Ascending aorta (tissue), 2 donors: Measurements from ENCODE around the gene ITSN1. TPM values are rescaled to one million over a fixed set of nuclear protein-coding genes. Genes with fewer than 3 reads are reported as not detected.

ENCODE experiments used
- DNase-seq, 2 donors: peaks; one replicate each; pipeline ENCODE4 v3.0.0-alpha.2; 2019; ENCODE audit warnings: low spot score in 2 of 2
- H3K27ac ChIP-seq, 2 donors: fragments of 200-600 bp; sonication (generic); one replicate each; pipeline ENCODE4 v1.5.1; 2016 to 2017; ENCODE audit warnings: mild to moderate bottlenecking in 1 of 2
- H3K27me3 ChIP-seq: fragments of 200-600 bp; sonication (generic); one replicate; pipeline ENCODE4 v1.5.1; 2017
- H3K36me3 ChIP-seq, 2 donors: fragments of 200-600 bp; sonication (generic); one replicate each; pipeline ENCODE4 v1.5.1; 2016
- H3K4me1 ChIP-seq, 2 donors: fragments of 200-600 bp; sonication (generic); one replicate each; pipeline ENCODE4 v1.5.1; 2016 to 2017; ENCODE audit warnings: mild to moderate bottlenecking in 1 of 2
- H3K4me3 ChIP-seq, 2 donors: fragments of 200-600 bp; sonication (generic); one replicate each; pipeline ENCODE4 v1.5.1; 2016 to 2017; ENCODE audit warnings: mild to moderate bottlenecking in 1 of 2
- H3K9me3 ChIP-seq, 2 donors: fragments of 200-600 bp; sonication (generic); one replicate each; pipeline ENCODE4 v1.5.1; 2016
- CTCF ChIP-seq, 3 experiments: fragments of 200-600 bp in 2 of 3; fragments of 450-650 bp in 1 of 3; sonication (generic) in 2 of 3; IDR thresholded peaks; one replicate each; pipeline ENCODE4 v1.5.1; 2016 to 2019; ENCODE audit warnings: antibody characterized with exemption in 3 of 3, mild to moderate bottlenecking in 1 of 3, moderate library complexity in 1 of 3
- intact Hi-C: fragments of 100-400 bp; cut with DNase I; formaldehyde crosslinking; loops from one replicate; pipeline ENCODE4 v1.15.1; 2023
- total RNA-seq: library from RNA; depleted of rRNA; stranded (reverse); fragments of >200 nt; gene quantifications from one replicate; pipeline ENCODE4 v1.1.0, GENCODE V29; 2016

ITSN1 gene
- total RNA-seq, 1 donor from 2014 or later, result 95.0 TPM

DNA sequence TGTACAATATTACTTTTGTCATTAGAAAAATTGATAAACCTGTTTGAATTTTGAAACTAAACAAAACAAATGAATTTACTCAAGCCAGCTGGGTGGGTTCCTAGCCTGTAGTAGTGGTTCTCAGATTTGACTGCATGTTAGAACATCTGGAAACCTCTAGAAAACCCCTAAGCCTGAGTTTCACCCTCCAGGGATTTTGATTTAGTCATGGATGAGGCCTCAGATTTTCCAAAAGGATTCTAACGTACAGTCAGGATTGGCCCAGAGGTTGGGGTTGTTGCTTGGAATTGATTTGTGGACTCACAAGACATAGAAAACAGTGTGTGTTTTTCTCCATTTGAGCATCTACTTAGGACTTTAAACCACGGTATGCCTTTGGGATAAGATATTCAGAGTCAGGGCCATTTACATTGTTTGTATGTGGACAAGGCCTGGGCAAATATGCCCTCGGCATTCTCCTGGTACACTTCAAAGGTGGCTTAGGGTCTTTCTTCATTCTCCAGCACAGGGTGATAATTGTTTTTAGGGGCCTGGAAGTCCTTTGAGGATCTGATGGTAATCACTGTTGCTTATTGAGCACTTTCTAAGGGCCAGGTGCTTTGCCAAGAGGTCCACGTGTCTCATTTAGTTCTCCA lies 230.7 kb downstream of the ITSN1 start:
- no peaks in the 10 kb centered on the region for H3K27me3 ChIP-seq
- H3K4me3 ChIP-seq, result no peak overlapping the region
- H3K4me1 ChIP-seq, result no peaks in the 10 kb centered on the region
- H3K27ac ChIP-seq, result no peak overlapping the region
- no peak for TF ChIP-seq CTCF (IDR thresholded peaks at IDR 0.05)
- intact Hi-C loops, result no loop called here
- H3K9me3 ChIP-seq, result no peaks in the 10 kb centered on the region
- no peak for DNase-seq
- no peaks in the 10 kb centered on the region for H3K36me3 ChIP-seq

- no peak for DNase-seq
- Histone ChIP-seq H3K27ac (no peak overlapping the region), H3K27me3 (no peaks in the 10 kb centered on the region), H3K36me3 (no peaks in the 10 kb centered on the region), H3K4me1 (no peaks in the 10 kb centered on the region), H3K4me3 (no peak overlapping the region), H3K9me3 (no peaks in the 10 kb centered on the region)
- no peak for TF ChIP-seq CTCF (IDR thresholded peaks at IDR 0.05)
- intact Hi-C loops, result no loop called here
Observed at GRCh38 chr21:33874161-33874560, 231.9 kb downstream of the ITSN1 start.

GRCh38 chr21:33875026-33875695 lies 232.9 kb downstream of the ITSN1 start:
- TF ChIP-seq CTCF (IDR thresholded peaks at IDR 0.05), result no peak
- no peak overlapping the region for H3K27ac ChIP-seq
- DNase-seq, result no peak
- H3K4me1 ChIP-seq, result no peaks in the 10 kb centered on the region
- intact Hi-C loops, result no loop called here
- no peak overlapping the region for H3K4me3 ChIP-seq
- H3K9me3 ChIP-seq, result no peaks in the 10 kb centered on the region
- H3K27me3 ChIP-seq, result no peaks in the 10 kb centered on the region
- no peaks in the 10 kb centered on the region for H3K36me3 ChIP-seq

DNA sequence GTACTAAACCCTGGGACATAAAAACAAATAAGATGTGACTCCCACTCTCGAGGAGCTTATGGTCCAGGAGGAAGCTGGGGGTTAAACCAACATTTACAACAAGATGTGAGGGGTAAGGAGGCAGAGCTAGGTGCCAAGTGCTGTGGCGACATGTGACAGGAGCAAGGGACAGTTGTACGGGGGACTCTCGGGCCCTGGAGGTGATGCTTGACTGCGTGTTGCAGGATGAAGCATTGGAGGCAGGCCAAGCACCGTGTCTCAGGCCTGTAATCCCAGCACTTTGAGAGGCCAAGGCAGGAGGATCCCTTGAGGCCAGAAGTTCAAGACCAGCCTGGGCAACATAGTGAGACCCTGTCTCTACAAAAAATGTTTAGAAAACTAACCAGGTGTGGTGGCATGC lies 236.5 kb downstream of the ITSN1 start:
- H3K27me3 ChIP-seq, result no peaks in the 10 kb centered on the region
- no peak overlapping the region for H3K27ac ChIP-seq
- intact Hi-C loops, result no loop called here
- H3K9me3 ChIP-seq, result no peaks in the 10 kb centered on the region
- DNase-seq, result no peak
- H3K36me3 ChIP-seq, result no peaks in the 10 kb centered on the region
- no peak for TF ChIP-seq CTCF (IDR thresholded peaks at IDR 0.05)
- no peak overlapping the region for H3K4me3 ChIP-seq
- no peaks in the 10 kb centered on the region for H3K4me1 ChIP-seq

GRCh38 chr21:33880626-33881025 lies 238.3 kb downstream of the ITSN1 start:
- H3K4me3 ChIP-seq, result no peak overlapping the region
- intact Hi-C loops, result no loop called here
- DNase-seq, result no peak
- no peaks in the 10 kb centered on the region for H3K36me3 ChIP-seq
- TF ChIP-seq CTCF (IDR thresholded peaks at IDR 0.05), result no peak
- no peak overlapping the region for H3K27ac ChIP-seq
- no peaks in the 10 kb centered on the region for H3K9me3 ChIP-seq
- peaks cover 0 to 4% of the 10 kb centered on the region in 2 donors for H3K4me1 ChIP-seq
- no peaks in the 10 kb centered on the region for H3K27me3 ChIP-seq
